Astrocyte of the cerebellum (primary cell): ENCODE results near the gene CETP.
"Not testable (repeated sequence)": the region's sequence is repeated elsewhere in the genome, so short reads cannot be mapped to it uniquely, and the experiment has no call there.

Experiments used
- DNase-seq: peaks from one replicate; pipeline ENCODE4 v3.0.0-alpha.2; 2011; ENCODE audit warnings: low read depth
- H3K4me3 ChIP-seq: 2 replicates; pipeline ENCODE4 v1.5.1; 2011; ENCODE audit warnings: mild to moderate bottlenecking, low read depth, low read length, moderate library complexity
- CTCF ChIP-seq: IDR thresholded peaks from 2 replicates; pipeline ENCODE4 v1.5.1; 2012; ENCODE audit warnings: low read length, low read depth, moderate library complexity, mild to moderate bottlenecking; ENCODE audit errors: missing control alignments
- in situ Hi-C: cut with HindIII; loops from 2 replicates; pipeline ENCODE4 v1.10.0; 2017; ENCODE audit warnings: low sequenced_read_pairs

The CETP gene

GRCh38 chr16:56990407-56991286 lies 28.9 kb downstream of the CETP start:
- TF ChIP-seq CTCF = no peak
- in situ Hi-C loops = no loop called here
- DNase-seq = no peak
- no peak overlapping the region for H3K4me3 ChIP-seq

- in situ Hi-C loops, DNase-seq, H3K4me3 ChIP-seq: not testable (repeated sequence)
These were observed 30.7 kb downstream of the CETP start for GRCh38 chr16:56992431-56992830.

GRCh38 chr16:56993204-56993603 lies 31.5 kb downstream of the CETP start:
- H3K4me3 ChIP-seq = no peak overlapping the region
- no peak for TF ChIP-seq CTCF
- DNase-seq = no peak
- in situ Hi-C loops = no loop called here

- in situ Hi-C loops = no loop called here
- TF ChIP-seq CTCF = no peak
- no peak overlapping the region for H3K4me3 ChIP-seq
- no peak for DNase-seq
These were observed 32.6 kb downstream of the CETP start for GRCh38 chr16:56994311-56994710.

GRCh38 chr16:56995136-56995805 lies 33.5 kb downstream of the CETP start:
- in situ Hi-C loops = loop anchor here (5.0 kb wide), 1 partner anchor 57 kb away; no protein-coding TSS in a partner anchor
- TF ChIP-seq CTCF = no peak
- no peak for DNase-seq
- no peak overlapping the region for H3K4me3 ChIP-seq

- in situ Hi-C loops = loop anchor here (5.0 kb wide), 1 partner anchor 55 kb away; no protein-coding TSS in a partner anchor
- no peak overlapping the region for H3K4me3 ChIP-seq
- DNase-seq = no peak
- TF ChIP-seq CTCF = no peak
These were observed 35.5 kb downstream of the CETP start for GRCh38 chr16:56997264-56997663.

- DNase-seq = no peak
- no peak for TF ChIP-seq CTCF
- no peak overlapping the region for H3K4me3 ChIP-seq
- in situ Hi-C loops = loop anchor here (5.0 kb wide), 1 partner anchor 54 kb away; no protein-coding TSS in a partner anchor
These were observed 36.2 kb downstream of the CETP start for GRCh38 chr16:56997931-56998330.
